ENCODE measurements around the gene PPP1R1B.

The PPP1R1B gene

GRCh38 chr17:39641883-39642282 is 15.1 kb downstream of the PPP1R1B start:
- Histone ChIP-seq H3K4me1 (ENCODE audit: control insufficient read depth, insufficient read depth, low read length) (peaks cover 41% of the 10 kb centered on the region), H3K9ac (ENCODE audit: low read length) (no peak overlapping the region), H3K36me3 (ENCODE audit: control insufficient read depth, insufficient read depth, low read length) (no peaks in the 10 kb centered on the region), H3K9me3 (ENCODE audit: control insufficient read depth, low read length) (no peaks in the 10 kb centered on the region), H3K27me3 (ENCODE audit: control insufficient read depth, insufficient read depth, low read length) (no peaks in the 10 kb centered on the region), H3K4me3 (ENCODE audit: low read length) (no peak overlapping the region)

GRCh38 chr17:39642291-39643074 is 15.7 kb downstream of the PPP1R1B start:
- Histone ChIP-seq H3K4me1 (ENCODE audit: control insufficient read depth, insufficient read depth, low read length) (peaks cover 45% of the 10 kb centered on the region), H3K4me3 (ENCODE audit: low read length) (no peak overlapping the region), H3K9me3 (ENCODE audit: control insufficient read depth, low read length) (no peaks in the 10 kb centered on the region), H3K9ac (ENCODE audit: low read length) (no peak overlapping the region), H3K36me3 (ENCODE audit: control insufficient read depth, insufficient read depth, low read length) (no peaks in the 10 kb centered on the region), H3K27me3 (ENCODE audit: control insufficient read depth, insufficient read depth, low read length) (no peaks in the 10 kb centered on the region)

GRCh38 chr17:39643271-39643670 is 16.5 kb downstream of the PPP1R1B start:
- Histone ChIP-seq H3K4me1 (ENCODE audit: control insufficient read depth, insufficient read depth, low read length) (peaks cover 40% of the 10 kb centered on the region), H3K9ac (ENCODE audit: low read length) (no peak overlapping the region), H3K27me3 (ENCODE audit: control insufficient read depth, insufficient read depth, low read length) (no peaks in the 10 kb centered on the region), H3K9me3 (ENCODE audit: control insufficient read depth, low read length) (no peaks in the 10 kb centered on the region), H3K4me3 (ENCODE audit: low read length) (no peak overlapping the region), H3K36me3 (ENCODE audit: control insufficient read depth, insufficient read depth, low read length) (no peaks in the 10 kb centered on the region)

DNA sequence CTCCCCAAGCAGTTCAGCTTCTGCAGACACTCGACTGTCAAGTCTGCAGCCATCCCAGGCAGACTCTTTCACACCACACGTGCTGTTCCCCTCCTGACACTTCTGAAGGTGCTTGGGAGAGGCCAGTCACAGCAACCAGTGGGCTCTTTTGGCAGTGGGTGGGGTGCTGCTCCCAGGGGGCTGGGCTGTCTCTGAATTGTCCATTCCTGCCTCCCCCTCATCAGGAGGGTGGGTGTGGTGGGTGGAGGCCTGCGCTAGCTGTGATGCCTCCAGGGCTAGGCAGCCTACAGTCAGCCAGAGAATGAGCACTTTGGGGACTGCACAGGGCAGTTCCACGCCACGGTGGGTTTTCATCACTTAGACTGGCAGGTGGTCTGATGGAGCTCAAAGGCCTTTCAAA is 20.5 kb downstream of the PPP1R1B start:
- Histone ChIP-seq H3K36me3 (ENCODE audit: control insufficient read depth, insufficient read depth, low read length) (no peaks in the 10 kb centered on the region), H3K9ac (ENCODE audit: low read length) (no peak overlapping the region), H3K9me3 (ENCODE audit: control insufficient read depth, low read length) (no peaks in the 10 kb centered on the region), H3K4me3 (ENCODE audit: low read length) (no peak overlapping the region), H3K4me1 (ENCODE audit: control insufficient read depth, insufficient read depth, low read length) (peaks cover 30% of the 10 kb centered on the region), H3K27me3 (ENCODE audit: control insufficient read depth, insufficient read depth, low read length) (no peaks in the 10 kb centered on the region)

GRCh38 chr17:39648616-39649366 is 22.0 kb downstream of the PPP1R1B start:
- Histone ChIP-seq H3K27me3 (ENCODE audit: control insufficient read depth, insufficient read depth, low read length) (no peaks in the 10 kb centered on the region), H3K4me1 (ENCODE audit: control insufficient read depth, insufficient read depth, low read length) (peaks cover 40% of the 10 kb centered on the region), H3K9ac (ENCODE audit: low read length) (no peak overlapping the region), H3K4me3 (ENCODE audit: low read length) (no peak overlapping the region), H3K36me3 (ENCODE audit: control insufficient read depth, insufficient read depth, low read length) (no peaks in the 10 kb centered on the region), H3K9me3 (ENCODE audit: control insufficient read depth, low read length) (no peaks in the 10 kb centered on the region)

DNA sequence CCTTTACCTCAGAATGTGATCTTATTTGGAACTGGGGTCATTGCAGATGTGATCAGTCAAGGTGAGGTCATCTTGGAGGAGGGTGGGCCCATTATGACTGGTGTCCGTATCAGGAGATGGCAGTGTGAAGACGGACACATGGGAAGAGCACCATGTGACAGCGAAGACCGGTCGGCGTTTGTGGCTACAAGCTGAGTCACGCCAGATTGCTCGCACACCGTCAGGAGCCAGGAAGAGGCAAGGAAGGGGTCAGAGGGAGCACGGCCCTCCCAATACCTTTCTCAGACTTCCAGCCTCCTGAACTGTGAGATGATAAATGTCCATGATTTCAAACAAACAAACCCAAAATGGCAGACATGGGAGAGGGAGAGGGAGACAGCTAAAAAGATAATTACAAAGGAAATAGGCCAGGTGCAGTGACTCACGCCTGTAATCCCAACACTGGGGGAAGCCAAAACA is 23.4 kb downstream of the PPP1R1B start:
- peaks cover 36% of the 10 kb centered on the region for H3K4me1 ChIP-seq (ENCODE audit: control insufficient read depth, insufficient read depth, low read length)
- no peak overlapping the region for H3K9ac ChIP-seq (ENCODE audit: low read length)
- no peaks in the 10 kb centered on the region for H3K36me3 ChIP-seq (ENCODE audit: control insufficient read depth, insufficient read depth, low read length)

GRCh38 chr17:39651923-39652586 is 25.3 kb downstream of the PPP1R1B start:
- H3K9ac ChIP-seq (ENCODE audit: low read length) = no peak overlapping the region
- H3K27me3 ChIP-seq (ENCODE audit: control insufficient read depth, insufficient read depth, low read length) = no peaks in the 10 kb centered on the region
- H3K9me3 ChIP-seq (ENCODE audit: control insufficient read depth, low read length) = no peaks in the 10 kb centered on the region
- H3K4me3 ChIP-seq (ENCODE audit: low read length) = no peak overlapping the region
- peaks cover 36% of the 10 kb centered on the region for H3K4me1 ChIP-seq (ENCODE audit: control insufficient read depth, insufficient read depth, low read length)
- no peaks in the 10 kb centered on the region for H3K36me3 ChIP-seq (ENCODE audit: control insufficient read depth, insufficient read depth, low read length)

More for the DNA sequence above, 23.4 kb downstream of the PPP1R1B start:
- Histone ChIP-seq H3K9me3 (ENCODE audit: control insufficient read depth, low read length) (no peaks in the 10 kb centered on the region), H3K4me3 (ENCODE audit: low read length) (no peak overlapping the region), H3K27me3 (ENCODE audit: control insufficient read depth, insufficient read depth, low read length) (no peaks in the 10 kb centered on the region)

GRCh38 chr17:39652587-39653315 is 26.0 kb downstream of the PPP1R1B start:
- Histone ChIP-seq H3K9me3 (ENCODE audit: control insufficient read depth, low read length) (no peaks in the 10 kb centered on the region), H3K4me1 (ENCODE audit: control insufficient read depth, insufficient read depth, low read length) (peaks cover 29% of the 10 kb centered on the region), H3K4me3 (ENCODE audit: low read length) (no peak overlapping the region), H3K36me3 (ENCODE audit: control insufficient read depth, insufficient read depth, low read length) (no peaks in the 10 kb centered on the region), H3K27me3 (ENCODE audit: control insufficient read depth, insufficient read depth, low read length) (no peaks in the 10 kb centered on the region), H3K9ac (ENCODE audit: low read length) (no peak overlapping the region)

- Histone ChIP-seq H3K9ac (ENCODE audit: low read length) (no peak overlapping the region), H3K36me3 (ENCODE audit: control insufficient read depth, insufficient read depth, low read length) (no peaks in the 10 kb centered on the region), H3K4me1 (ENCODE audit: control insufficient read depth, insufficient read depth, low read length) (peaks cover 29% of the 10 kb centered on the region)
These were observed 26.5 kb downstream of the PPP1R1B start for GRCh38 chr17:39653316-39653661.

DNA sequence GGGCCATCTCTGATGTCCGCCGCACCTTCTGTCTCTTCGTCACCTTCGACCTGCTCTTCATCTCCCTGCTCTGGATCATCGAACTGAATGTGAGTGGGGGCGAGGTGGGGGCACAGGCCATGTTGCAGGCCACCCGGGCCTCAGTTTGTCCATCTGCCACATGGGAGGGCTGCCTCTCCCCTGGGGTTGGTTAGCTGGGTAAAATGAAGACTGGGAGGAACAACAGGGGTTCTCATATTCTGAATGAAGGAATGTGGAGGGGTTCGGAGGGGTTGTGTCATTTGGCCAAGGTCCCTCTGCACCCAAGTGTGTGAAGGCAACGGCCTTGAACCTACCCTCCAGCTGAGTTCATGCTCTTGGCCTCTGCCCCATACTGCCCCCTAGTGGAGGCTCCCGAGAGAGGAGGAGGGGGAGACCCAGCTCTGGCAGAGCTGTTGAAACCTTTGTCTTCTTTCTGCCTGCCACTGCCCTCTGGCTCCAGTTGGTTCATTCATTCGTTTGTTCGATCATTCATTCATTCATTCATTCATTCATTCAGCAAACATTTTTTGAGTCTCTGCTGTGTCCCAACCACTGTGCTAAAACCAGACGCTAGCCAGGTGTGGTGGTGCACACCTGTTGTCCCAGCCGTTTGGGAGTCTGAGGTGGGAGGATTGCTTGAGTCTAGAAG is 27.0 kb downstream of the PPP1R1B start:
- no peaks in the 10 kb centered on the region for H3K36me3 ChIP-seq (ENCODE audit: control insufficient read depth, insufficient read depth, low read length)
- no peak overlapping the region for H3K9ac ChIP-seq (ENCODE audit: low read length)
- H3K4me3 ChIP-seq (ENCODE audit: low read length) = no peak overlapping the region

More at GRCh38 chr17:39653316-39653661, 26.5 kb downstream of the PPP1R1B start:
- H3K4me3 ChIP-seq (ENCODE audit: low read length) = no peak overlapping the region
- no peaks in the 10 kb centered on the region for H3K27me3 ChIP-seq (ENCODE audit: control insufficient read depth, insufficient read depth, low read length)
- H3K9me3 ChIP-seq (ENCODE audit: control insufficient read depth, low read length) = no peaks in the 10 kb centered on the region

GRCh38 chr17:39655105-39655504 is 28.4 kb downstream of the PPP1R1B start:
- Histone ChIP-seq H3K36me3 (ENCODE audit: control insufficient read depth, insufficient read depth, low read length) (no peaks in the 10 kb centered on the region), H3K9ac (ENCODE audit: low read length) (no peak overlapping the region), H3K27me3 (ENCODE audit: control insufficient read depth, insufficient read depth, low read length) (no peaks in the 10 kb centered on the region), H3K4me1 (ENCODE audit: control insufficient read depth, insufficient read depth, low read length) (peaks cover 29% of the 10 kb centered on the region), H3K9me3 (ENCODE audit: control insufficient read depth, low read length) (no peaks in the 10 kb centered on the region), H3K4me3 (ENCODE audit: low read length) (no peak overlapping the region)

More for the DNA sequence above, 27.0 kb downstream of the PPP1R1B start:
- Histone ChIP-seq H3K27me3 (ENCODE audit: control insufficient read depth, insufficient read depth, low read length) (no peaks in the 10 kb centered on the region), H3K4me1 (ENCODE audit: control insufficient read depth, insufficient read depth, low read length) (peaks cover 29% of the 10 kb centered on the region), H3K9me3 (ENCODE audit: control insufficient read depth, low read length) (no peaks in the 10 kb centered on the region)
